A673 (cell line): Measurements from ENCODE around the gene ENTPD3.
"Not testable (repeated sequence)": the region's sequence is repeated elsewhere in the genome, so short reads cannot be mapped to it uniquely, and the experiment has no call there.

Source experiments
- CTCF ChIP-seq: fragments of 300-800, 200-600 bp; sonication (generic); conservative IDR thresholded peaks from 2 replicates; pipeline ENCODE4 v1.5.1; 2017; ENCODE audit warnings: low read depth, mild to moderate bottlenecking, antibody characterized with exemption, low read length, moderate library complexity, mixed read lengths
- EZH2 ChIP-seq: fragments of 200-600 bp; sonication (generic); IDR thresholded peaks from 2 replicates; pipeline ENCODE4 v1.6.1; 2017; ENCODE audit warnings: borderline replicate concordance, low read depth, mild to moderate bottlenecking, mixed read lengths, antibody characterized with exemption, low read length; ENCODE audit not compliant: poor library complexity, severe bottlenecking

- TF ChIP-seq CTCF, EZH2: not testable (repeated sequence)
These were observed 75.9 kb downstream of the ENTPD3 start for GRCh38 chr3:40462838-40463237.
